ENCODE results near the gene SLC39A1.

- TF ChIP-seq CTCF (IDR thresholded peaks at IDR 0.05) (no peak), POLR2AphosphoS5 (IDR thresholded peaks at IDR 0.05) (no peak), EP300 (IDR thresholded peaks at IDR 0.05) (no peak)
These were observed 10.2 kb upstream of the SLC39A1 start for GRCh38 chr1:153973525-153973924.

Measured in suprapubic skin (tissue), 4 donors.